Natural killer cell (primary cell): ENCODE measurements around the gene PKDREJ. TPM values are rescaled to one million over a fixed set of nuclear protein-coding genes. Genes with fewer than 3 reads are reported as not detected.
A peak's percentile ranks its signal among the peaks of the same experiment; 100 is the strongest.

Source experiments
- ATAC-seq, 3 donors: fragments of 150-1000 bp in 2 of 3; fragments of 200-7000 bp in 1 of 3; cut with Tn5 transposase; 1 replicate in 1 of 3; 2 replicates in 2 of 3; pipeline ENCODE4 v1.10.0; 2021; ENCODE audit warnings: mild to moderate bottlenecking in 2 of 3, moderate library complexity in 2 of 3
- DNase-seq, 2 donors: peaks; one replicate each; pipeline versions ENCODE4 v3.0.0 to v3.0.0-alpha.2; 2013 to 2021; ENCODE audit warnings: mixed read lengths in 1 of 2
- H3K27ac ChIP-seq: one replicate; pipeline ENCODE4 v1.5.1; 2013; ENCODE audit warnings: mild to moderate bottlenecking, low read length
- H3K27me3 ChIP-seq: one replicate; pipeline ENCODE4 v1.6.1; 2013; ENCODE audit warnings: low read length; ENCODE audit not compliant: control insufficient read depth, insufficient read depth
- H3K36me3 ChIP-seq: one replicate; pipeline ENCODE4 v1.6.1; 2013; ENCODE audit warnings: low read length; ENCODE audit not compliant: control insufficient read depth, insufficient read depth
- H3K4me1 ChIP-seq: one replicate; pipeline ENCODE4 v1.6.1; 2013; ENCODE audit warnings: low read length; ENCODE audit not compliant: control insufficient read depth, insufficient read depth
- H3K4me3 ChIP-seq: one replicate; pipeline ENCODE4 v1.5.1; 2013; ENCODE audit warnings: low read length
- H3K9me3 ChIP-seq: one replicate; pipeline ENCODE4 v1.6.1; 2013; ENCODE audit warnings: low read length; ENCODE audit not compliant: control insufficient read depth, insufficient read depth
- H3K27ac Mint-ChIP-seq, 2 donors: one replicate each; pipeline ENCODE4 v1.8.0; 2022; ENCODE audit warnings: mild to moderate bottlenecking in 2 of 2, mixed read lengths in 2 of 2, moderate library complexity in 1 of 2
- H3K27me3 Mint-ChIP-seq, 2 donors: one replicate each; pipeline ENCODE4 v1.8.0; 2022; ENCODE audit warnings: low read depth in 2 of 2, mixed read lengths in 2 of 2
- H3K36me3 Mint-ChIP-seq: one replicate; pipeline ENCODE4 v1.8.0; 2022; ENCODE audit warnings: mixed read lengths
- H3K4me1 Mint-ChIP-seq, 2 donors: one replicate each; pipeline ENCODE4 v1.8.0; 2022; ENCODE audit warnings: mixed read lengths in 2 of 2
- H3K4me3 Mint-ChIP-seq: one replicate; pipeline ENCODE4 v1.8.0; 2022; ENCODE audit warnings: mild to moderate bottlenecking, moderate library complexity, mixed read lengths
- H3K9me3 Mint-ChIP-seq, 2 donors: one replicate each; pipeline ENCODE4 v1.8.0; 2022; ENCODE audit warnings: mixed read lengths in 2 of 2
- CTCF ChIP-seq: fragments of 200-600 bp; IDR thresholded peaks from one replicate; pipeline ENCODE4 v1.8.0; 2022; ENCODE audit warnings: antibody characterized with exemption
- WGBS: methylation state at CpG from one replicate; pipeline ENCODE4 v1.1.7; 2013; ENCODE audit warnings: missing lambda C conversion rate; ENCODE audit not compliant: insufficient coverage; 5-methylcytosine and 5-hydroxymethylcytosine counted together
- intact Hi-C: fragments of 100-400 bp; cut with micrococcal nuclease; formaldehyde crosslinking; loops from one replicate; pipeline ENCODE4 v1.14.2; 2022
- total RNA-seq, 4 donors: library from RNA; stranded (reverse); fragments of 120-200 nt in 1 of 4; gene quantifications; one replicate each; pipeline versions ENCODE4 v1.2.3 to v1.2.4, GENCODE V29; 2013 to 2022

PKDREJ gene
- total RNA-seq, 3 donors from 2014 or later (not counting 1 experiment from before 2014, with no cell fraction given), result 0.07 to 0.25 (median 0.20) TPM

DNA sequence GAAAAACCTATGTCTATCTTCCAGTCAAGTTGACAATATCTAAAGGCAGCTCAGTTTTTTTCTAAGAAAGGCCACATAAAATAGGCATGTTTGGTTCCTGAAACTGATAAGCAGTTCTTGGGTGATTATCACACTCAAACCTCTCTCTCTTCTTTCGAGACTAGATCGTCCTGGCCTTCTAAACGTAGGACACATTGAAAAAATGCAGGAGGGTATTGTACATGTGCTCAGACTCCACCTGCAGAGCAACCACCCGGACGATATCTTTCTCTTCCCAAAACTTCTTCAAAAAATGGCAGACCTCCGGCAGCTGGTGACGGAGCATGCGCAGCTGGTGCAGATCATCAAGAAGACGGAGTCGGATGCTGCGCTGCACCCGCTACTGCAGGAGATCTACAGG is 28.2 kb downstream of the PKDREJ start:
- no peak overlapping the region for H3K27ac Mint-ChIP-seq
- peaks cover 6% of the 10 kb centered on the region for H3K36me3 ChIP-seq
- TF ChIP-seq CTCF, result no peak
- peaks cover 8% of the 10 kb centered on the region for H3K36me3 Mint-ChIP-seq
- WGBS, result 95% methylated on average over 12 of the region's 12 CpGs
- H3K27me3 Mint-ChIP-seq, result no peaks in the 10 kb centered on the region
- no peaks in the 10 kb centered on the region for H3K9me3 ChIP-seq
- H3K9me3 Mint-ChIP-seq, result no peaks in the 10 kb centered on the region
- H3K4me1 ChIP-seq, result peaks cover 19% of the 10 kb centered on the region
- intact Hi-C loops, result no loop called here
- no peak for ATAC-seq
- H3K4me3 Mint-ChIP-seq, result no peak overlapping the region
- no peaks in the 10 kb centered on the region for H3K27me3 ChIP-seq
- no peak overlapping the region for H3K4me3 ChIP-seq
- no peak overlapping the region for H3K27ac ChIP-seq
- H3K4me1 Mint-ChIP-seq, result peaks cover 12 to 18% of the 10 kb centered on the region in 2 donors
- DNase-seq, result no peak

- H3K4me1 Mint-ChIP-seq, result peaks cover 0 to under 1% of the 10 kb centered on the region in 2 donors
- no peaks in the 10 kb centered on the region for H3K9me3 Mint-ChIP-seq
- DNase-seq (no peak), ATAC-seq (peak in 1 of 3 donors; percentile 32)
- no peak overlapping the region for H3K27ac Mint-ChIP-seq
- WGBS, result 75% methylated on average over 9 of the region's 9 CpGs
- H3K27me3 Mint-ChIP-seq, result no peaks in the 10 kb centered on the region
- intact Hi-C loops, result no loop called here
- Histone ChIP-seq H3K36me3 (peaks cover 6% of the 10 kb centered on the region), H3K9me3 (no peaks in the 10 kb centered on the region), H3K27ac (no peak overlapping the region), H3K4me3 (no peak overlapping the region), H3K4me1 (peaks cover 8% of the 10 kb centered on the region), H3K27me3 (no peaks in the 10 kb centered on the region)
- H3K36me3 Mint-ChIP-seq, result peaks cover 8% of the 10 kb centered on the region
- no peak for TF ChIP-seq CTCF
- H3K4me3 Mint-ChIP-seq, result no peak overlapping the region
These were observed 29.9 kb downstream of the PKDREJ start for GRCh38 chr22:46233231-46233630.

DNA sequence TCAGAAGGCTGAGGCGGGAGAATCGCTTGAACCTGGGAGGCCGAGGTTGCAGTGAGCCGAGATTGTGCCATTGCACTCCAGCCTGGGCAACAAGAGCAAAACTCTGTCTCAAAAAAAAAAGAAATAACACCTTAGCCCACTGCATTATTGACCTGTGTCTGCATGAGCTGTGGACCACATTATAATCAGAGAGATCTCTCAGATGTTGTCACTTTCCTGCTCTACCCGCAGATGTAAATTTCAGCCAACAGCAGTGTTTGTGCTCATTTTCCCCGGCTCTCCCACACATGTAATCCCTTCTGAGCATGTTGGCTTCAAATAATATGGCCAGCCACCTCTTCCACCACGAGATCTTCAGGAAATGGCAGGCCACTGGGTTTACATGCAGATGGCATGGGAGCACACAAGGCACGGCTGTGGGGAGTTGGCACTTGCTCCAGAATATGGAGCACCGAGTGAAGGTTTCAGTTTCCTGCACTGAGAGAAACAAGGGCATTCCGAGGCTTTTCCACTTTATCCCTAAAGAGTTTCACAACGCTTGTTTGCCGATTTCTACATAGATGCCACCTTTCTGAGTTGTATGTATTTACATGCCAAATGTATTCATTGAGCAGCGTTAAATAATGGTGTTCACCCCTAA is 32.8 kb downstream of the PKDREJ start:
- ATAC-seq (peak in 1 of 3 donors; percentile 78), DNase-seq (no peak)
- Mint-ChIP-seq H3K4me1 (no peaks in the 10 kb centered on the region), H3K27me3 (no peaks in the 10 kb centered on the region), H3K27ac (no peak overlapping the region), H3K4me3 (peak overlapping the region; percentile 21), H3K9me3 (no peaks in the 10 kb centered on the region), H3K36me3 (peaks cover 7% of the 10 kb centered on the region)
- H3K36me3 ChIP-seq, result peaks cover 6% of the 10 kb centered on the region
- H3K27ac ChIP-seq, result no peak overlapping the region
- 81% methylated on average over 13 of the region's 13 CpGs for WGBS
- H3K4me3 ChIP-seq, result no peak overlapping the region
- H3K27me3 ChIP-seq, result no peaks in the 10 kb centered on the region
- intact Hi-C loops, result no loop called here
- H3K4me1 ChIP-seq, result peaks cover 8% of the 10 kb centered on the region
- no peaks in the 10 kb centered on the region for H3K9me3 ChIP-seq
- no peak for TF ChIP-seq CTCF

GRCh38 chr22:46229701-46230100 is 33.4 kb downstream of the PKDREJ start:
- ATAC-seq, result no peak
- no peaks in the 10 kb centered on the region for H3K9me3 Mint-ChIP-seq
- H3K4me3 ChIP-seq, result no peak overlapping the region
- H3K4me1 Mint-ChIP-seq, result no peaks in the 10 kb centered on the region
- peaks cover 4% of the 10 kb centered on the region for H3K36me3 ChIP-seq
- no peak overlapping the region for H3K27ac Mint-ChIP-seq
- no peaks in the 10 kb centered on the region for H3K27me3 ChIP-seq
- no peak for DNase-seq
- no peaks in the 10 kb centered on the region for H3K9me3 ChIP-seq
- H3K4me1 ChIP-seq, result peaks cover 8% of the 10 kb centered on the region
- no peak overlapping the region for H3K27ac ChIP-seq
- H3K36me3 Mint-ChIP-seq, result no peaks in the 10 kb centered on the region
- TF ChIP-seq CTCF, result no peak
- intact Hi-C loops, result no loop called here
- WGBS, result 91% methylated on average over 8 of the region's 8 CpGs
- H3K4me3 Mint-ChIP-seq, result no peak overlapping the region
- H3K27me3 Mint-ChIP-seq, result no peaks in the 10 kb centered on the region
